ENCODE results near the gene RASA3. TPM values are rescaled to one million over a fixed set of nuclear protein-coding genes. Genes with fewer than 3 reads are reported as not detected.

The RASA3 gene
- total RNA-seq, 1 donor from 2014 or later = 41.1 TPM

- Histone ChIP-seq H3K9me3 (ENCODE audit: insufficient read depth, low read depth, low read length) (no peaks in the 10 kb centered on the region), H2AFZ (ENCODE audit: low read depth, low read length) (no peak overlapping the region), H3K9ac (ENCODE audit: low read length) (no peak overlapping the region), H3K4me3 (ENCODE audit: insufficient read depth, low read depth, low read length) (no peak overlapping the region), H3K4me1 (ENCODE audit: insufficient read depth, low read length) (peaks cover 30% of the 10 kb centered on the region), H3K36me3 (ENCODE audit: insufficient read depth, low read length) (peaks cover 14% of the 10 kb centered on the region), H3K27me3 (ENCODE audit: insufficient read depth, low read length) (no peaks in the 10 kb centered on the region), H4K20me1 (ENCODE audit: insufficient read depth, low read length) (peaks cover 91% of the 10 kb centered on the region), H3K4me2 (ENCODE audit: low read length) (no peak overlapping the region), H3K27ac (ENCODE audit: low read depth, low read length) (no peak overlapping the region), H3K79me2 (ENCODE audit: insufficient read depth, low read length) (peaks cover 98% of the 10 kb centered on the region)
- DNase-seq (ENCODE audit: low read depth) (no peak), FAIRE-seq (no peak)
- no peaks in the 10 kb centered on the region for H3K27me3 Mint-ChIP-seq (ENCODE audit: low read depth, unreplicated experiment)
- H3K4me1 Mint-ChIP-seq (ENCODE audit: low read depth, unreplicated experiment) = peaks cover 12% of the 10 kb centered on the region
- H3K36me3 Mint-ChIP-seq (ENCODE audit: low read depth, unreplicated experiment) = peaks cover 10% of the 10 kb centered on the region
- TF ChIP-seq CTCF (IDR thresholded peaks at IDR 0.05; ENCODE audit: insufficient read depth, low read depth, low read length) (no peak), EZH2 (IDR thresholded peaks at IDR 0.05; ENCODE audit: insufficient read depth, low read length) (no peak)
- H3K27ac Mint-ChIP-seq (ENCODE audit: unreplicated experiment) = no peak overlapping the region
- no peak overlapping the region for H3K4me3 Mint-ChIP-seq (ENCODE audit: unreplicated experiment)
- H3K9me3 Mint-ChIP-seq (ENCODE audit: unreplicated experiment) = no peaks in the 10 kb centered on the region
Observed at GRCh38 chr13:114054830-114055439, 77.5 kb downstream of the RASA3 start.

- Histone ChIP-seq H3K9me3 (ENCODE audit: insufficient read depth, low read depth, low read length) (no peaks in the 10 kb centered on the region), H3K4me1 (ENCODE audit: insufficient read depth, low read length) (peaks cover 27% of the 10 kb centered on the region), H3K27ac (ENCODE audit: low read depth, low read length) (no peak overlapping the region), H3K27me3 (ENCODE audit: insufficient read depth, low read length) (no peaks in the 10 kb centered on the region), H3K9ac (ENCODE audit: low read length) (no peak overlapping the region), H3K36me3 (ENCODE audit: insufficient read depth, low read length) (peaks cover 14% of the 10 kb centered on the region), H2AFZ (ENCODE audit: low read depth, low read length) (no peak overlapping the region), H3K79me2 (ENCODE audit: insufficient read depth, low read length) (peaks cover 98% of the 10 kb centered on the region), H4K20me1 (ENCODE audit: insufficient read depth, low read length) (peaks cover 91% of the 10 kb centered on the region), H3K4me2 (ENCODE audit: low read length) (no peak overlapping the region), H3K4me3 (ENCODE audit: insufficient read depth, low read depth, low read length) (no peak overlapping the region)
- DNase-seq (ENCODE audit: low read depth) (no peak), FAIRE-seq (no peak)
- Mint-ChIP-seq H3K27ac (ENCODE audit: unreplicated experiment) (no peak overlapping the region), H3K27me3 (ENCODE audit: low read depth, unreplicated experiment) (no peaks in the 10 kb centered on the region), H3K36me3 (ENCODE audit: low read depth, unreplicated experiment) (peaks cover 10% of the 10 kb centered on the region), H3K9me3 (ENCODE audit: unreplicated experiment) (no peaks in the 10 kb centered on the region), H3K4me3 (ENCODE audit: unreplicated experiment) (peak overlapping the region; percentile 40), H3K4me1 (ENCODE audit: low read depth, unreplicated experiment) (peaks cover 9% of the 10 kb centered on the region)
- no peak for TF ChIP-seq CTCF (IDR thresholded peaks at IDR 0.05; ENCODE audit: insufficient read depth, low read depth, low read length)
- TF ChIP-seq EZH2 (IDR thresholded peaks at IDR 0.05; ENCODE audit: insufficient read depth, low read length) = no peak
Observed at GRCh38 chr13:114054264-114054663, 78.2 kb downstream of the RASA3 start.

- H3K27me3 Mint-ChIP-seq (ENCODE audit: low read depth, unreplicated experiment) = no peaks in the 10 kb centered on the region
- H3K36me3 Mint-ChIP-seq (ENCODE audit: low read depth, unreplicated experiment) = peaks cover 14% of the 10 kb centered on the region
- peaks cover 27% of the 10 kb centered on the region for H3K4me1 ChIP-seq (ENCODE audit: insufficient read depth, low read length)
- no peak for TF ChIP-seq EZH2 (IDR thresholded peaks at IDR 0.05; ENCODE audit: insufficient read depth, low read length)
- no peak for TF ChIP-seq CTCF (IDR thresholded peaks at IDR 0.05; ENCODE audit: insufficient read depth, low read depth, low read length)
- H2AFZ ChIP-seq (ENCODE audit: low read depth, low read length) = no peak overlapping the region
- peaks cover 14% of the 10 kb centered on the region for H3K36me3 ChIP-seq (ENCODE audit: insufficient read depth, low read length)
- H4K20me1 ChIP-seq (ENCODE audit: insufficient read depth, low read length) = peaks cover 83% of the 10 kb centered on the region
- peaks cover 96% of the 10 kb centered on the region for H3K79me2 ChIP-seq (ENCODE audit: insufficient read depth, low read length)
- H3K27ac ChIP-seq (ENCODE audit: low read depth, low read length) = peak overlapping the region; percentile 42
- H3K9me3 ChIP-seq (ENCODE audit: insufficient read depth, low read depth, low read length) = no peaks in the 10 kb centered on the region
- peaks cover 9% of the 10 kb centered on the region for H3K4me1 Mint-ChIP-seq (ENCODE audit: low read depth, unreplicated experiment)
- no peaks in the 10 kb centered on the region for H3K27me3 ChIP-seq (ENCODE audit: insufficient read depth, low read length)
- DNase-seq (ENCODE audit: low read depth) (peak; percentile 74), FAIRE-seq (no peak)
- H3K9me3 Mint-ChIP-seq (ENCODE audit: unreplicated experiment) = no peaks in the 10 kb centered on the region
- peak overlapping the region; percentile 5 for H3K4me3 ChIP-seq (ENCODE audit: insufficient read depth, low read depth, low read length)
- peak overlapping the region; percentile 78 for H3K4me2 ChIP-seq (ENCODE audit: low read length)
- H3K4me3 Mint-ChIP-seq (ENCODE audit: unreplicated experiment) = peak overlapping the region; percentile 54
- peak overlapping the region; percentile 48 for H3K9ac ChIP-seq (ENCODE audit: low read length)
- H3K27ac Mint-ChIP-seq (ENCODE audit: unreplicated experiment) = peak overlapping the region; percentile 84
Observed at GRCh38 chr13:114053026-114053425, 79.4 kb downstream of the RASA3 start.

Data from astrocyte (in vitro differentiated cells and primary cell).